GM20000 (cell line): ENCODE measurements around the gene PEAK1.

ENCODE experiments used
- DNase-seq: peaks from one replicate; pipeline ENCODE4 v3.0.0; 2012; ENCODE audit warnings: low spot score
- TF ChIP-seq, protein P1 (sequence below): IDR thresholded peaks from 2 replicates; pipeline ENCODE4 v1.5.1; 2012; ENCODE audit warnings: mild to moderate bottlenecking, control low read depth; ENCODE audit errors: extremely low read depth, missing control alignments

PEAK1 gene

GRCh38 chr15:77243135-77243534 is 176.8 kb downstream of the PEAK1 start:
- DNase-seq: no peak
- TF ChIP-seq, protein P1, sequence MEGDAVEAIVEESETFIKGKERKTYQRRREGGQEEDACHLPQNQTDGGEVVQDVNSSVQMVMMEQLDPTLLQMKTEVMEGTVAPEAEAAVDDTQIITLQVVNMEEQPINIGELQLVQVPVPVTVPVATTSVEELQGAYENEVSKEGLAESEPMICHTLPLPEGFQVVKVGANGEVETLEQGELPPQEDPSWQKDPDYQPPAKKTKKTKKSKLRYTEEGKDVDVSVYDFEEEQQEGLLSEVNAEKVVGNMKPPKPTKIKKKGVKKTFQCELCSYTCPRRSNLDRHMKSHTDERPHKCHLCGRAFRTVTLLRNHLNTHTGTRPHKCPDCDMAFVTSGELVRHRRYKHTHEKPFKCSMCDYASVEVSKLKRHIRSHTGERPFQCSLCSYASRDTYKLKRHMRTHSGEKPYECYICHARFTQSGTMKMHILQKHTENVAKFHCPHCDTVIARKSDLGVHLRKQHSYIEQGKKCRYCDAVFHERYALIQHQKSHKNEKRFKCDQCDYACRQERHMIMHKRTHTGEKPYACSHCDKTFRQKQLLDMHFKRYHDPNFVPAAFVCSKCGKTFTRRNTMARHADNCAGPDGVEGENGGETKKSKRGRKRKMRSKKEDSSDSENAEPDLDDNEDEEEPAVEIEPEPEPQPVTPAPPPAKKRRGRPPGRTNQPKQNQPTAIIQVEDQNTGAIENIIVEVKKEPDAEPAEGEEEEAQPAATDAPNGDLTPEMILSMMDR: no peak

GRCh38 chr15:77239882-77240608 is 179.9 kb downstream of the PEAK1 start:
- TF ChIP-seq, protein P1: no peak
- DNase-seq: no peak

- no peak for DNase-seq
Measured at GRCh38 chr15:77235566-77235965, 184.3 kb downstream of the PEAK1 start.

GRCh38 chr15:77228828-77229227 is 191.1 kb downstream of the PEAK1 start:
- no peak for DNase-seq
- TF ChIP-seq, protein P1: no peak

More at GRCh38 chr15:77235566-77235965, 184.3 kb downstream of the PEAK1 start:
- TF ChIP-seq, protein P1: no peak

DNA sequence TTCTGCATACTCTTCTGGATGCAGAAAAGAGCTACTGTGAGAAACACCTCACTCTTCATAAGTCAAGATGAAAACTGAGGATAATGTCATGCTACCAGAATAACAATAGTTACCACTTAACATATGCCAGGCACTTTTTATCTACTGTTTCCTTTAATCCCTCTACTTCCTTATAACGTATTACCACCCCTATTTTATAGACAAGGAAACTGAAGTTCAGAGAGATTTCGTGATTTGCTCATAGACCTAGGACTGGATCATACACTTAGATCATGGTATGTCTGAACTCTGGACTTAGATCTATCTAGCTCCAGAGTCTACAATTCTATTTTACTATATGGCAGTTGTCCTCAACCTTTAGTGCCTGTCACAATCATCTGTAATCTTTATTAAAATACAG is 193.3 kb downstream of the PEAK1 start:
- TF ChIP-seq, protein P1: no peak
- no peak for DNase-seq

- no peak for DNase-seq
- TF ChIP-seq, protein P1: no peak
Measured at GRCh38 chr15:77225646-77226045, 194.3 kb downstream of the PEAK1 start.

DNA sequence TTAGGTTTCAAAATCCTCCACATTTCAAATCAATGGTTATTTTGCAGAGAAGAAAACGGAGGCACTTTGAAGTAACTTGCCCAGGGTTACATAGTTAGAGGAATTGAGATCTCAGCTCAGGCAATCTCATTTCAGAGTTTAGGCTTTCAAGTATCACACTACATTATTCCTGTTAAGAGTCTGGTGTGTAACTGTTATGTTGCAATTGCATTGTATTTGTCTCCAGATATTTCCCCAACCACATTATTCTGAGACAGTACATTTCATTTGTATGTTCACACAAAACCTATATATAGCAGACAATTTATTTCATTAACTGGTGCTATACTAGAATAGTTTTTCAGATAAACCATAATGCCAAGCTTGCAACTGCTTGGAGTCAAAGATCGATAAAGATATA is 194.8 kb downstream of the PEAK1 start:
- no peak for DNase-seq
- TF ChIP-seq, protein P1: no peak
